ENCODE measurements around the gene RPAP3.

- TF ChIP-seq, protein P1, sequence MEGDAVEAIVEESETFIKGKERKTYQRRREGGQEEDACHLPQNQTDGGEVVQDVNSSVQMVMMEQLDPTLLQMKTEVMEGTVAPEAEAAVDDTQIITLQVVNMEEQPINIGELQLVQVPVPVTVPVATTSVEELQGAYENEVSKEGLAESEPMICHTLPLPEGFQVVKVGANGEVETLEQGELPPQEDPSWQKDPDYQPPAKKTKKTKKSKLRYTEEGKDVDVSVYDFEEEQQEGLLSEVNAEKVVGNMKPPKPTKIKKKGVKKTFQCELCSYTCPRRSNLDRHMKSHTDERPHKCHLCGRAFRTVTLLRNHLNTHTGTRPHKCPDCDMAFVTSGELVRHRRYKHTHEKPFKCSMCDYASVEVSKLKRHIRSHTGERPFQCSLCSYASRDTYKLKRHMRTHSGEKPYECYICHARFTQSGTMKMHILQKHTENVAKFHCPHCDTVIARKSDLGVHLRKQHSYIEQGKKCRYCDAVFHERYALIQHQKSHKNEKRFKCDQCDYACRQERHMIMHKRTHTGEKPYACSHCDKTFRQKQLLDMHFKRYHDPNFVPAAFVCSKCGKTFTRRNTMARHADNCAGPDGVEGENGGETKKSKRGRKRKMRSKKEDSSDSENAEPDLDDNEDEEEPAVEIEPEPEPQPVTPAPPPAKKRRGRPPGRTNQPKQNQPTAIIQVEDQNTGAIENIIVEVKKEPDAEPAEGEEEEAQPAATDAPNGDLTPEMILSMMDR (IDR thresholded peaks at IDR 0.05; ENCODE audit: low read length), result no peak
- TF ChIP-seq EZH2 (IDR thresholded peaks at IDR 0.05; ENCODE audit: borderline replicate concordance, low read length), result no peak
Measured at GRCh38 chr12:47652521-47653234, 53.2 kb downstream of the RPAP3 start.
